ENCODE data around the gene APLN.
A peak's percentile ranks its signal among the peaks of the same experiment; 100 is the strongest.

APLN gene, protein sequence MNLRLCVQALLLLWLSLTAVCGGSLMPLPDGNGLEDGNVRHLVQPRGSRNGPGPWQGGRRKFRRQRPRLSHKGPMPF

DNA sequence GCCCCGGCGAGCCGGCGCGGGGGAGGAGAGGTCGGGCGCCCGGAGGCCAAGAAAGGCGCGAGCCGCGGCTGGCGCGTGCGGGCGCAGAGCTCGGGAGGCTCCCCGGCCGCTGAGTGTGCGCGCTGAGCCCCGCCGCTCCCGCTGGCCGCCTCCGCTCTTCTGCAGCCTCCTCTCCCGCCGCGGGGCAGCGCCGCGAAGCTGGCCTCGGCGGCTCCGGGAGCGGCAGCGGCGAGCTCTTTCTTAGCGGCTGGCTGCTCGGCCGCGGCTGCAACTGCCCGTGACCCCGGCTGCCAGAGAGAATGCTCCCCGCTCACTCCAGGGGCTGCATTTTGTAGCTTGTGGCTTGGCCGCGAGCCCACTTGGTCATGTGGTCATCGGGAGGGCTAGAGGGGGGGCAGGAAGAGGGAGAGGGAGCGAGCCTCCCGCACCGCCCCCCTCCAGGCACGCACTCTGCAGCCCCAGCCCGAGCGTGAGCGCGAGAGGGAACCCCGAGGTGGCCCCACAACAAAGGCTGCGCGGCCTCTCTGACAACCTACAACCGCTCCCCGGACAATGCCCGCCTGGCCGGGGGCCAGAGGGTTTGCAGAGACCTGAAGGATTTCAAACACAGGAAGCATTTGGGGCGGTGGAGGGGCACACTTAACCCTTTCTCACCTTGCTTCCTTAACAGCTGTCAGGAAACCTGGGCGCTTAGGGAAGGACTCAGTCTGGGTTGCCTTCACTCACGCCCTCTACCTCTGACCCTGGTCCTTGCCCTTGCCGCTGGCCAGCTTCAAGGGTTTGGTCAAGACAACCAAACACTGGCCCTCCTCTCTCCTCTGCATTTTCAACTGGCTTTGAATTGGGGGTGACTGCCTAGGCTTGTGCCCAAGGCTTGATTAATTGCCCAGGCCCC is at the start of gene APLN:
TSS of gene APLN (minus strand) at position 305 of the 895 bp plus-strand sequence. CDS start 326 bp downstream, outside the sequence.
- peak within 1 kb of the TSS; percentile 78 for H3K27ac ChIP-seq
- TF ChIP-seq, protein P1, sequence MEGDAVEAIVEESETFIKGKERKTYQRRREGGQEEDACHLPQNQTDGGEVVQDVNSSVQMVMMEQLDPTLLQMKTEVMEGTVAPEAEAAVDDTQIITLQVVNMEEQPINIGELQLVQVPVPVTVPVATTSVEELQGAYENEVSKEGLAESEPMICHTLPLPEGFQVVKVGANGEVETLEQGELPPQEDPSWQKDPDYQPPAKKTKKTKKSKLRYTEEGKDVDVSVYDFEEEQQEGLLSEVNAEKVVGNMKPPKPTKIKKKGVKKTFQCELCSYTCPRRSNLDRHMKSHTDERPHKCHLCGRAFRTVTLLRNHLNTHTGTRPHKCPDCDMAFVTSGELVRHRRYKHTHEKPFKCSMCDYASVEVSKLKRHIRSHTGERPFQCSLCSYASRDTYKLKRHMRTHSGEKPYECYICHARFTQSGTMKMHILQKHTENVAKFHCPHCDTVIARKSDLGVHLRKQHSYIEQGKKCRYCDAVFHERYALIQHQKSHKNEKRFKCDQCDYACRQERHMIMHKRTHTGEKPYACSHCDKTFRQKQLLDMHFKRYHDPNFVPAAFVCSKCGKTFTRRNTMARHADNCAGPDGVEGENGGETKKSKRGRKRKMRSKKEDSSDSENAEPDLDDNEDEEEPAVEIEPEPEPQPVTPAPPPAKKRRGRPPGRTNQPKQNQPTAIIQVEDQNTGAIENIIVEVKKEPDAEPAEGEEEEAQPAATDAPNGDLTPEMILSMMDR (conservative IDR thresholded peaks at IDR 0.05) = no peak

DNA sequence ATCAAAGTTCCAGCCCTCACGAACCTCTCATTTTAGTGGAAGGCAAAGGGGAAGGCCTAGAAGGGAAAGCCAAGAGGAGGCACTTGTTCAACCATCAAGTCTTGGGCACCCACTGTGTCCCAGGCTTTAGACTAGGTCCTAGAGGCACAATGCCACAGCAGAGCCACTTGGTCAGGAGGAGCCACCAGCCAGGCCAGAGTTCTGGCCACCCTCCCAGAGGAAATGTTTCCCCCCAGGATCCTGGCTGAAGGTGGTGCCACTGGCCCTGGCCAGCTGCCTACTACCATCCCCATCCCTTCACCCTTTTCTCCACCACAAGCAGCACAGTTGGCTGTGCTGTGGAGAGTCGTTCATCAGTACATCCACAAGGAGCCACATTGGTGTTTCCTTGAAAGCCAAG is 49.7 kb upstream of the APLN start:
- no peak overlapping the region for H3K27ac ChIP-seq
- TF ChIP-seq, protein P1 (conservative IDR thresholded peaks at IDR 0.05) = no peak

DNA sequence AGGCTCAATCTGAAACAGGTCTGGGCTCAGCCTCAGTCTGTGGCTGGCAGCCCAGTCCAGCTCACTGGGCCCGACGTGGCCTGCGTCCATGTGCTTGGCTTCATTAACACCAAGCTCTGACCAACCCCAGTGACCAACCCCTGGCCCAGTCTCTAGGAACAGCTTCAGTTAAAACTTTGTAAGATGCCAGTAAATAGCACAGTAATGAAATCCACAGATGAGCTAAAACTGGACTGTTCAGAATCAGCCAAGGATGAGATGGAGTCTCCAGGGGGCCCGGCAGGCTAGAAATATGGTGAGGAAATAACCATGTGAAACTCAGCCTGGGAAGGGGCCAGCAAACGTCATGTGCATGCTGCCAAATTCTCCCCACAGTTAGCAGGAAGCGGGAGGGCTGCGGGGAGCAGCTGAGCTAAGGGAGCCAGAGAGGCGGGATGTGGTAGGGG is 46.9 kb upstream of the APLN start:
- TF ChIP-seq, protein P1 (conservative IDR thresholded peaks at IDR 0.05) = no peak
- no peak overlapping the region for H3K27ac ChIP-seq

DNA sequence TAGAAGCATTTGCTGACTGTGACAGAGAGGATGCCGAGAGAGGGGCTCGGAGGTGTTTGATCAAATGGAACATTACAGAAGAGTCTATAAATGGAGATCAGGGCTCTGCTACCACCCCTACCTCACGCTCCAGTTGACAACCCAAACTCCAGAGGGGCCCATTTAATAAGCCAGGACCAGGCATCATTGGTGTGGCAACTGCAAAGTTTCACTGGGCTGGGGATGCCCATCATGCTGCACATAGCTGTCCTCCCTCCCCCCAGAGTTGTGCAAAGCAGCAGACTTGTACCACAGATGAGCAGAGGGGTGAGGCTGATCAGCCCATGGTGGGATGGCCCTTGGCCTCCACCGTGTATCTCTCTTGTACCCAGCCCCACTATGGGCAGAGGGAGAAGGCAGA is 45.8 kb upstream of the APLN start:
- TF ChIP-seq, protein P1 (conservative IDR thresholded peaks at IDR 0.05) = no peak
- no peak overlapping the region for H3K27ac ChIP-seq

DNA sequence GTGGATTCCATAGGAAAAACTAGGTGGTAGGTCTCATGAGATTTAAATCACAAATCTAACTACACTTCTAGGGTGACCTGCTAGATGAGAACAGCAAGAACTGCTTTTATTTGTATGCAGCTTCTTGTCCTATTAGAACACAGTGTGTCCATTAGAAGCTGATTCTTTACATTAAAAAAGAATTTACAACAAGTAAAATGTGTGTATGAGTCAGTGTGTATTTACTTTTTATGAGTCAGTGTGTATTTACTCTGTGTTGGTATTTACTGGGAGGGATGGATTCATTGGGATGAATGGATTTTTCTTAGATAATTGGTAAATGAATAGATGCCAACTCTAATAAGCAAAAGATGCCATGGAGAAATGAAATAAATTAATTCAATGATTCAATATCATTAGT is 43.4 kb upstream of the APLN start:
- H3K27ac ChIP-seq = no peak overlapping the region
- TF ChIP-seq, protein P1 (conservative IDR thresholded peaks at IDR 0.05) = no peak

DNA sequence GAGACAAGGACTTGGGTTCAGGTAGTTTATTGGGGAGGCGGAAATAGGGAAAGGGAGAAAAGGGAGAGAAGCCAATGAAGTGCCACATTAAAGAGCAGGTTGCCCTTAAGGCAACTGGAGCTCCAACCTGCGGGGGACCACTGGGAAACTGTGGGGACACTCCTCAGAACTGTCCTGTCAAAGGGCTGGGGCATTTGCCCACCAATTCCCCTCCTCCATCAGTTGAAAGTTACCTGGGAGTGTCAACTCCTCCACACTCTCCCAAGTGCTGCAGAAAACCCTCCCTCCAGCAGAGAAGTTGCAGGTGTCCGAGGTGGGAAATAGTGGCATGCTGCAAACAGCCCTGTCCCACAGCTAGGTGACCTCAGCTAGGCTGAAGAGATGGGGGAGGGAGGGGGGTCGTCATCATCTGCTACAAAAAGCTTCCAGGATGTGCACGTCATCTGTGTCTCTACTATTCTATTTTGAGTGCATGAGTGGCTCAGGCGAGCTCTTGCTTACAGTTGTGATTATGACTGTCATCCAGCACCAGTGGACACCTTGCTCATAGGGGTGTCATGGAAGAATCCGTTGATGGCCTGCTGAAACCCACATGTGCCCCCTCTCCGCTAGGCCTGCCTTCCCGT is 42.6 kb upstream of the APLN start:
- H3K27ac ChIP-seq = no peak overlapping the region
- TF ChIP-seq, protein P1 (conservative IDR thresholded peaks at IDR 0.05) = no peak

DNA sequence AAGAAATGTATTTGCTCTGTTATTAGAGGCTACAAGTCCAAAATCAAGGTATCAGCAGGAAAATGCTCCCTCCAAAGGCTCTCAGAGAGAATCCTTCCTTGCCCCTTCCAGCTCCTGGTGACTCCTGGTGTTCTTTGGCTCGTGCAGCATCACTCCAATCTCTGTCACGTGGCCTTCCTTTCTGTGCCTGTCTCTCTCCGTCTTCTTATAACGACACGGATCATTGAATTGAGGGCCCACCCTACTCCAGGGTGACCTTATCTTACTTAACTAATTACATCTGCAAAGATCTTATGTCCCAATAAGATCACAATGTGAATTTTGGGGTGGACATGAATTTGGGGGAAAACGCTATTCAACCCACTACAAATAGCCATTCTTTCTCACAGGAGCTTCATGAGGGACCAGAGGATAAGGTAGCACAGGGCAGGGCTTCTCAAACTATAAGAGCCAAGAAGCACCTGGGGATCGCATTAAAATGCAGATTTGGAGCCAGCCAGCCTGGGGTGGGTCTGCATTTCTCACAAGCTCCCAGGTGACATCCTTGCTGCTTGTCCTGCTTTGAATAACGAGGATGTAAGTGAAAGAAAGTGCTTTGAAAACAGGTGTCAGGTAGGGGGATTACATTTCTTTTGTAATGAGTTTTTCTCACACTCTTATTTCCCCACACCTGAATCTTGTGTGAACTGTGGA is 41.9 kb upstream of the APLN start:
- TF ChIP-seq, protein P1 (conservative IDR thresholded peaks at IDR 0.05) = no peak
- no peak overlapping the region for H3K27ac ChIP-seq
